ENCODE data around the gene IFFO2. TPM values are rescaled to one million over a fixed set of nuclear protein-coding genes. Genes with fewer than 3 reads are reported as not detected.

The IFFO2 gene
- total RNA-seq, 1 donor from 2014 or later: 39.6 TPM

- Mint-ChIP-seq H3K27ac (ENCODE audit: unreplicated experiment) (peak overlapping the region; percentile 47), H3K36me3 (ENCODE audit: low read depth, unreplicated experiment) (no peaks in the 10 kb centered on the region), H3K9me3 (ENCODE audit: unreplicated experiment) (peaks cover 13% of the 10 kb centered on the region), H3K4me1 (ENCODE audit: low read depth, unreplicated experiment) (no peaks in the 10 kb centered on the region), H3K4me3 (ENCODE audit: unreplicated experiment) (no peak overlapping the region), H3K27me3 (ENCODE audit: low read depth, unreplicated experiment) (peaks cover 18% of the 10 kb centered on the region)
- no peaks in the 10 kb centered on the region for H3K4me1 ChIP-seq (ENCODE audit: insufficient read depth, low read length)
- no peaks in the 10 kb centered on the region for H4K20me1 ChIP-seq (ENCODE audit: insufficient read depth, low read length)
- H2AFZ ChIP-seq (ENCODE audit: low read depth, low read length): no peak overlapping the region
- no peaks in the 10 kb centered on the region for H3K27me3 ChIP-seq (ENCODE audit: insufficient read depth, low read length)
- H3K4me2 ChIP-seq (ENCODE audit: low read length): no peak overlapping the region
- H3K4me3 ChIP-seq (ENCODE audit: insufficient read depth, low read depth, low read length): no peak overlapping the region
- FAIRE-seq (no peak), DNase-seq (ENCODE audit: low read depth) (peak; percentile 44)
- no peak overlapping the region for H3K9ac ChIP-seq (ENCODE audit: low read length)
- no peak for TF ChIP-seq EZH2 (IDR thresholded peaks at IDR 0.05; ENCODE audit: insufficient read depth, low read length)
- TF ChIP-seq, protein P1, sequence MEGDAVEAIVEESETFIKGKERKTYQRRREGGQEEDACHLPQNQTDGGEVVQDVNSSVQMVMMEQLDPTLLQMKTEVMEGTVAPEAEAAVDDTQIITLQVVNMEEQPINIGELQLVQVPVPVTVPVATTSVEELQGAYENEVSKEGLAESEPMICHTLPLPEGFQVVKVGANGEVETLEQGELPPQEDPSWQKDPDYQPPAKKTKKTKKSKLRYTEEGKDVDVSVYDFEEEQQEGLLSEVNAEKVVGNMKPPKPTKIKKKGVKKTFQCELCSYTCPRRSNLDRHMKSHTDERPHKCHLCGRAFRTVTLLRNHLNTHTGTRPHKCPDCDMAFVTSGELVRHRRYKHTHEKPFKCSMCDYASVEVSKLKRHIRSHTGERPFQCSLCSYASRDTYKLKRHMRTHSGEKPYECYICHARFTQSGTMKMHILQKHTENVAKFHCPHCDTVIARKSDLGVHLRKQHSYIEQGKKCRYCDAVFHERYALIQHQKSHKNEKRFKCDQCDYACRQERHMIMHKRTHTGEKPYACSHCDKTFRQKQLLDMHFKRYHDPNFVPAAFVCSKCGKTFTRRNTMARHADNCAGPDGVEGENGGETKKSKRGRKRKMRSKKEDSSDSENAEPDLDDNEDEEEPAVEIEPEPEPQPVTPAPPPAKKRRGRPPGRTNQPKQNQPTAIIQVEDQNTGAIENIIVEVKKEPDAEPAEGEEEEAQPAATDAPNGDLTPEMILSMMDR (IDR thresholded peaks at IDR 0.05; ENCODE audit: insufficient read depth, low read depth, low read length): no peak
- no peaks in the 10 kb centered on the region for H3K79me2 ChIP-seq (ENCODE audit: insufficient read depth, low read length)
- no peak overlapping the region for H3K27ac ChIP-seq (ENCODE audit: low read depth, low read length)
- no peaks in the 10 kb centered on the region for H3K36me3 ChIP-seq (ENCODE audit: insufficient read depth, low read length)
- H3K9me3 ChIP-seq (ENCODE audit: insufficient read depth, low read depth, low read length): peaks cover 6% of the 10 kb centered on the region
Observed at GRCh38 chr1:18998016-18998724, 41.7 kb upstream of the IFFO2 start.

DNA sequence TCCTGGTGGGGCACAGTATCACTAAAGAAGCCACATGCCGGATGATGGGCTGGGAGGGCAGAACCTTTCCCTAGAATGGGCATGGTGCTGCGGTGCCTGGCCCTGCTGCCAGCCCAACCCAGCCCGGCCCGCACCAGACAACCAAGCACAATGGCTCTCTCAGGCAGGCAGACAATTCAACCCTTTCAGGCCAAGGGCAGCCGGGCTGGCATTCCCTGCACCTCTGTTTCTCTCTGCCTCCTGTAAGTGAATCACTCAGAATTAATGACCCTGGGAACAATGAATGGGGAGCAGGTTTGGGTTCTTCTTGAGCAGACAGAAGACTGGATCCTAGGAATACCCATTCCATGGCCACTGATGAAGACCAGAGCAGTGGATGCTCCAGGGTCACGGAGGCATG is 41.0 kb upstream of the IFFO2 start:
- no peaks in the 10 kb centered on the region for H3K27me3 ChIP-seq (ENCODE audit: insufficient read depth, low read length)
- no peak overlapping the region for H3K4me2 ChIP-seq (ENCODE audit: low read length)
- H3K79me2 ChIP-seq (ENCODE audit: insufficient read depth, low read length): no peaks in the 10 kb centered on the region
- peaks cover 12% of the 10 kb centered on the region for H3K9me3 Mint-ChIP-seq (ENCODE audit: unreplicated experiment)
- H2AFZ ChIP-seq (ENCODE audit: low read depth, low read length): no peak overlapping the region
- H3K9me3 ChIP-seq (ENCODE audit: insufficient read depth, low read depth, low read length): peaks cover 7% of the 10 kb centered on the region
- no peak overlapping the region for H3K27ac ChIP-seq (ENCODE audit: low read depth, low read length)
- H3K27ac Mint-ChIP-seq (ENCODE audit: unreplicated experiment): no peak overlapping the region
- peaks cover 18% of the 10 kb centered on the region for H3K27me3 Mint-ChIP-seq (ENCODE audit: low read depth, unreplicated experiment)
- no peak for FAIRE-seq
- no peaks in the 10 kb centered on the region for H4K20me1 ChIP-seq (ENCODE audit: insufficient read depth, low read length)
- TF ChIP-seq, protein P1 (IDR thresholded peaks at IDR 0.05; ENCODE audit: insufficient read depth, low read depth, low read length): no peak
- TF ChIP-seq EZH2 (IDR thresholded peaks at IDR 0.05; ENCODE audit: insufficient read depth, low read length): no peak
- H3K36me3 Mint-ChIP-seq (ENCODE audit: low read depth, unreplicated experiment): no peaks in the 10 kb centered on the region
- H3K4me3 ChIP-seq (ENCODE audit: insufficient read depth, low read depth, low read length): no peak overlapping the region
- no peaks in the 10 kb centered on the region for H3K36me3 ChIP-seq (ENCODE audit: insufficient read depth, low read length)
- no peaks in the 10 kb centered on the region for H3K4me1 Mint-ChIP-seq (ENCODE audit: low read depth, unreplicated experiment)
- H3K9ac ChIP-seq (ENCODE audit: low read length): no peak overlapping the region
- H3K4me3 Mint-ChIP-seq (ENCODE audit: unreplicated experiment): no peak overlapping the region
- H3K4me1 ChIP-seq (ENCODE audit: insufficient read depth, low read length): no peaks in the 10 kb centered on the region
- no peak for DNase-seq (ENCODE audit: low read depth)

DNA sequence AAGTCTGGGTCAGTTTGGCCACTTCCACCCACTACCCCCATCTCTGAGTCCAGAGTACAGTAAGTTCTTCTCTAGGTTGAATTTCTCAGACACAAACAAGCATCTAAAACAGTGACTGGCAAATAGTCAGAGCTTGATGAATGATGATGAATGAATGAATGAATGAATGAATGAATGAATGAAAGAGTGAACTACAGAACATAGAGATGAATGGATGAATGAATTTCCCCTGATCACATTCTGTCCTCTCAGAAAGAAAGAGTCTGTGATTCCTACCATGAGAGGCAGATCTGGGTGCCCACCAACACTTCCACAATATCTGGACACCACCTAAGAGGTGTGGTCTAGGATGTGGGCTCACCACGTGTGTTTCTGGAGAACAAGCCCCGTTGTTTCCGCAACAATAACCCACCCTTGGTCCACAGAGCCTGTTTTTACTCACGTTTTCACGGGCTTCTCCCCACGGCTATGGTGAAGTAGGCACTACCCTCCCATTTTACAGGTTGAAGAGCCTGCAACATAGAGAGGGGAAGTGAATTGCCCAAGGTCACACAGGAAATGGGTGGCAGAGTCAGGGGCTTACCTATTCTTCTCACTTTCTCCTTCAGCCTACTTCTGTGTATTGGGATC is 40.2 kb upstream of the IFFO2 start:
- H2AFZ ChIP-seq (ENCODE audit: low read depth, low read length): no peak overlapping the region
- no peaks in the 10 kb centered on the region for H3K4me1 Mint-ChIP-seq (ENCODE audit: low read depth, unreplicated experiment)
- no peak overlapping the region for H3K27ac ChIP-seq (ENCODE audit: low read depth, low read length)
- no peak overlapping the region for H3K4me3 ChIP-seq (ENCODE audit: insufficient read depth, low read depth, low read length)
- H3K27ac Mint-ChIP-seq (ENCODE audit: unreplicated experiment): no peak overlapping the region
- H3K27me3 ChIP-seq (ENCODE audit: insufficient read depth, low read length): no peaks in the 10 kb centered on the region
- no peaks in the 10 kb centered on the region for H3K36me3 ChIP-seq (ENCODE audit: insufficient read depth, low read length)
- H3K9me3 Mint-ChIP-seq (ENCODE audit: unreplicated experiment): peaks cover 8% of the 10 kb centered on the region
- no peak overlapping the region for H3K4me2 ChIP-seq (ENCODE audit: low read length)
- DNase-seq (ENCODE audit: low read depth) (no peak), FAIRE-seq (no peak)
- no peak overlapping the region for H3K4me3 Mint-ChIP-seq (ENCODE audit: unreplicated experiment)
- H4K20me1 ChIP-seq (ENCODE audit: insufficient read depth, low read length): no peaks in the 10 kb centered on the region
- no peaks in the 10 kb centered on the region for H3K4me1 ChIP-seq (ENCODE audit: insufficient read depth, low read length)
- H3K27me3 Mint-ChIP-seq (ENCODE audit: low read depth, unreplicated experiment): peaks cover 20% of the 10 kb centered on the region
- peaks cover 3% of the 10 kb centered on the region for H3K9me3 ChIP-seq (ENCODE audit: insufficient read depth, low read depth, low read length)
- no peaks in the 10 kb centered on the region for H3K36me3 Mint-ChIP-seq (ENCODE audit: low read depth, unreplicated experiment)
- no peaks in the 10 kb centered on the region for H3K79me2 ChIP-seq (ENCODE audit: insufficient read depth, low read length)
- H3K9ac ChIP-seq (ENCODE audit: low read length): no peak overlapping the region
- TF ChIP-seq EZH2 (IDR thresholded peaks at IDR 0.05; ENCODE audit: insufficient read depth, low read length): no peak
- TF ChIP-seq, protein P1 (IDR thresholded peaks at IDR 0.05; ENCODE audit: insufficient read depth, low read depth, low read length): no peak

All from astrocyte (in vitro differentiated cells and primary cell).